Heart right ventricle (tissue), 16 donors: ENCODE results near the gene BPIFB1. TPM values are rescaled to one million over a fixed set of nuclear protein-coding genes. Genes with fewer than 3 reads are reported as not detected.

Source experiments
- ATAC-seq, 8 donors: fragments of 200-7000 bp; cut with Tn5 transposase; one replicate each; pipeline ENCODE4 v1.9.1; 2020; ENCODE audit warnings: mild to moderate bottlenecking in 8 of 8, moderate library complexity in 8 of 8, moderate number of reproducible peaks in 1 of 8
- DNase-seq, 2 donors: peaks; one replicate each; pipeline ENCODE4 v3.0.0-alpha.2; 2020
- H3K27ac ChIP-seq, 10 donors: fragments of 200-600 bp; sonication (generic) in 2 of 10; one replicate each; pipeline versions ENCODE4 v1.5.0 to v1.8.0; 2020 to 2022; ENCODE audit warnings: mild to moderate bottlenecking in 3 of 10
- H3K27me3 ChIP-seq, 7 donors: fragments of 200-600 bp; one replicate each; pipeline ENCODE4 v1.8.0; 2021 to 2022; ENCODE audit warnings: mild to moderate bottlenecking in 2 of 7
- H3K36me3 ChIP-seq, 9 donors: fragments of 200-600 bp; sonication (generic) in 1 of 9; one replicate each; pipeline versions ENCODE4 v1.5.0 to v1.8.0; 2020 to 2022; ENCODE audit warnings: mild to moderate bottlenecking in 2 of 9
- H3K4me1 ChIP-seq, 9 donors: fragments of 200-600 bp; sonication (generic) in 1 of 9; one replicate each; pipeline versions ENCODE4 v1.5.0 to v1.8.0; 2020 to 2022; ENCODE audit warnings: mild to moderate bottlenecking in 4 of 9
- H3K4me3 ChIP-seq, 10 donors: fragments of 200-600 bp; sonication (generic) in 2 of 10; one replicate each; pipeline versions ENCODE4 v1.5.0 to v1.8.0; 2020 to 2022; ENCODE audit warnings: mild to moderate bottlenecking in 7 of 10, moderate library complexity in 2 of 10
- H3K9me3 ChIP-seq, 11 donors: fragments of 200-600 bp in 10 of 11; sonication (generic) in 2 of 11; one replicate each; pipeline versions ENCODE4 v1.5.0 to v1.8.0; 2013 to 2022; ENCODE audit warnings: mild to moderate bottlenecking in 2 of 11, control low read depth in 1 of 11, moderate library complexity in 1 of 11
- CTCF ChIP-seq, 9 donors: fragments of 200-600 bp; sonication (generic) in 2 of 9; IDR thresholded peaks; one replicate each; pipeline versions ENCODE4 v1.5.0 to v1.8.0; 2021 to 2022; ENCODE audit warnings: antibody characterized with exemption in 9 of 9, mild to moderate bottlenecking in 5 of 9, moderate library complexity in 1 of 9
- WGBS, 2 donors: extraction: QIAGEN DNeasy Blood & Tissue Kit; methylation state at CpG; one replicate each; pipeline ENCODE4 v1.1.7; 2013; ENCODE audit warnings: inconsistent platforms in 1 of 2; 5-methylcytosine and 5-hydroxymethylcytosine counted together
- intact Hi-C, 10 donors: fragments of 100-400 bp; cut with DNase I; formaldehyde crosslinking; loops; one replicate each; pipeline versions ENCODE4 v1.11.1 to v1.14.2; 2022
- polyA plus RNA-seq, 2 donors: library from polyadenylated mRNA; stranded (reverse); fragments of 200-250 nt; gene quantifications; one replicate each; pipeline ENCODE4 v1.2.3, GENCODE V29; 2013
- total RNA-seq, 10 donors: library from RNA; stranded (reverse); fragmentation: NEBNext Ultra II Directional in 3 of 10; extraction: Animal tissue kit (Norgen Biotek cat#: 25700) in 3 of 10; gene quantifications; one replicate each; pipeline versions ENCODE4 v1.2.1 to v1.2.4, GENCODE V29; 2021 to 2023
- donor health status: Arrhythmogenic right ventricular cardiomyopathy.
- donor health status: ischemic (EF 13 %, LVEDD 7.1; RV severe dilation, severe dysfunction).
- donor health status: healthy with polysubstance abuse.
- donor health status: DM: no; HTN: yes; CAD: no.
- donor health status: DM: no; HTN: no; CAD: no.
- donor health status: ischemic (EF 25% LVEDD 6.9; RV normal size, moderate dysfunction).
- donor health status: ischemic (EF 25% LVEDD 5.7; RV mildly dilated, moderate dysfunction).
- donor health status: healthy.
- donor health status: DM: yes; HTN: yes; CAD: no.
- donor health status: Ischemic cardiomyopathy.
- donor health status: ischemic (EF 35%, LVEDD 5.7; RV mildly dilated, moderate dysfunction).
- donor health status: nonischemic (EF 11% LVEDD 7.7; RV severe dilation, severe dysfunction).
- donor health status: DM: yes; HTN: yes; CAD: no.
- donor health status: PGD.
- donor health status: ischemic (EF 29% LVEDD 5.4; RV normal size, mild dysfunction).
- donor health status: nonischemic (EF 23%, LVEDD 6.1; RV moderate dilation, normal function).

The BPIFB1 gene
- total and polyA plus RNA-seq, 12 donors, result 0.03 TPM; not detected in 11

- WGBS, 2 donors, result 92 to 95% methylated on average over 4 of the region's 4 CpGs
- no peak for TF ChIP-seq CTCF (IDR thresholded peaks at IDR 0.05)
- intact Hi-C loops, result no loop called here
Observed at GRCh38 chr20:33353013-33353402, 70.0 kb downstream of the BPIFB1 start.

More at GRCh38 chr20:33353013-33353402, 70.0 kb downstream of the BPIFB1 start:
- no peaks in the 10 kb centered on the region for H3K4me1 ChIP-seq
- no peak overlapping the region for H3K27ac ChIP-seq
- H3K9me3 ChIP-seq, result no peaks in the 10 kb centered on the region
- ATAC-seq (no peak), DNase-seq (no peak)
- H3K4me3 ChIP-seq, result no peak overlapping the region
- H3K36me3 ChIP-seq, result peaks cover 0 to 70% (median 5%) of the 10 kb centered on the region in 9 donors
- no peaks in the 10 kb centered on the region for H3K27me3 ChIP-seq

Other genes with a start within 250 kb of the BPIFB1 start
- gene BPIFB3, start 229.3 kb upstream of the BPIFB1 start, total RNA-seq, result not detected
- gene BPIFB3, start 229.3 kb upstream of the BPIFB1 start, polyA plus RNA-seq, result not detected
- gene BPIFB4, start 203.6 kb upstream of the BPIFB1 start, total RNA-seq, result not detected
- gene BPIFB4, start 203.6 kb upstream of the BPIFB1 start, polyA plus RNA-seq, result not detected
- gene BPIFA2, start 115.1 kb upstream of the BPIFB1 start, total RNA-seq, result not detected
- gene BPIFA2, start 115.1 kb upstream of the BPIFB1 start, polyA plus RNA-seq, result not detected
- gene BPIFA3, start 65.9 kb upstream of the BPIFB1 start, total RNA-seq, result not detected
- gene BPIFA3, start 65.9 kb upstream of the BPIFB1 start, polyA plus RNA-seq, result not detected
- gene BPIFA1, start 47.2 kb upstream of the BPIFB1 start, total RNA-seq, result not detected
- not detected for gene BPIFA1, start 47.2 kb upstream of the BPIFB1 start, polyA plus RNA-seq
- 10 to 100 TPM; 16.9 to 27.4 (median 21.7) TPM for gene CDK5RAP1, start 118.3 kb downstream of the BPIFB1 start, total RNA-seq
- 10 to 100 TPM; 33.6 to 42.6 TPM for gene CDK5RAP1, start 118.3 kb downstream of the BPIFB1 start, polyA plus RNA-seq
- gene SNTA1, start 160.5 kb downstream of the BPIFB1 start, total RNA-seq, result 100 to 1,000 TPM; 137 to 219 (median 150) TPM
- gene SNTA1, start 160.5 kb downstream of the BPIFB1 start, polyA plus RNA-seq, result 100 to 1,000 TPM in 1 of 2 donors, 10 to 100 TPM in 1; 83.7 to 207 TPM
- 10 to 100 TPM in 8 of 10 donors, 1 to 10 TPM in 2; 8.5 to 13.3 (median 11.5) TPM for gene CBFA2T2, start 206.9 kb downstream of the BPIFB1 start, total RNA-seq
- 1 to 10 TPM; 3.5 to 8.0 TPM for gene CBFA2T2, start 206.9 kb downstream of the BPIFB1 start, polyA plus RNA-seq